ENCODE data around the gene GLB1L2.
"Not testable (repeated sequence)": the region's sequence is repeated elsewhere in the genome, so short reads cannot be mapped to it uniquely, and the experiment has no call there.

Gene GLB1L2

GRCh38 chr11:134328433-134328832, 3.4 kb upstream of the GLB1L2 start:
- no peak for DNase-seq (ENCODE audit: low read depth in 2 of 2)

- DNase-seq (ENCODE audit: low read depth in 2 of 2): no peak
Measured at GRCh38 chr11:134330611-134331353, 1.0 kb upstream of the GLB1L2 start.

DNA sequence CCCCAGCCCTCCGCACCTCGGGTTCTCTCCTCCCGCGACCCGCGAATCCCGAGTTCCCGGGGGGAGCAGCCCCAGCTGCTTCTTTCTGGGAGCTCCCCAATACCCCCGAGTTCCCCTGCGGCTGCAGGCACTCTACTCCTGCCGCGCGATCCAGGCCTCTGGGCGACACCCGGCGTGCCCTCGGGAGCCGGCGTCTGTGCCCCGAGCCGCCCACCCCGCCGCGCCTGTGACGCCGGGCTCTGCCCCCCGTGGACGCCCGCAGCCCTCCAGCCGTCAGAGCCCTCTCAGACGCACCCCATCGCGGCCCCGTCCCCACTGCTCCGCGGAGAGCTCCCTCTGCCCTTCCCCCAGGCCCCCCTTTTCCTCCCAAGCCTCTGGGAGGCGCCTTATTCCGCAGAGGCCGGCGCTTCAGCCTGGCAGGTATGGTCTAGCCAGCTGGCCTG, 422 bp downstream of the GLB1L2 start:
- DNase-seq (ENCODE audit: low read depth in 2 of 2): no peak

GRCh38 chr11:134332782-134333181, 994 bp downstream of the GLB1L2 start:
- DNase-seq (ENCODE audit: low read depth in 2 of 2): no peak

DNA sequence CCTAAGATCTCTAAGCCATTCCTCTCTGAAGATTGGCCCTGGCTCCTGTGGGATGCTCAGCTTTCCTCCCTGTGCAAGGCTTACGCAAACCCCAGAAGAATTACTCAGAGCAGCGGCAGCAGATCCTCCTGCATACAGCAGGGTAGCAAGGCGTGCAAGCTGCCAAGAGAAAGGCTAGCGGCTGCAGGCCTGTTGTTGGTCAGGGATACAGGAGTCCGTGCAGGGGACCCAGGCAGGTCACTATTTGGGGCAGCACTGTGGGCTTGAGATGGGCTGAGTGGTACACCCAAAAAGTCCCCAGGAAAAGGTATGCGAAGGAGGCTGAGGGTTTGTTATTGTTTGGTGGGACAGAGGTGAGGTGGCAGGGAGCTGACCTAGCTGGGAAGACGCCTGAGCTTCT, 1.5 kb downstream of the GLB1L2 start:
- DNase-seq (ENCODE audit: low read depth in 2 of 2): no peak

DNA sequence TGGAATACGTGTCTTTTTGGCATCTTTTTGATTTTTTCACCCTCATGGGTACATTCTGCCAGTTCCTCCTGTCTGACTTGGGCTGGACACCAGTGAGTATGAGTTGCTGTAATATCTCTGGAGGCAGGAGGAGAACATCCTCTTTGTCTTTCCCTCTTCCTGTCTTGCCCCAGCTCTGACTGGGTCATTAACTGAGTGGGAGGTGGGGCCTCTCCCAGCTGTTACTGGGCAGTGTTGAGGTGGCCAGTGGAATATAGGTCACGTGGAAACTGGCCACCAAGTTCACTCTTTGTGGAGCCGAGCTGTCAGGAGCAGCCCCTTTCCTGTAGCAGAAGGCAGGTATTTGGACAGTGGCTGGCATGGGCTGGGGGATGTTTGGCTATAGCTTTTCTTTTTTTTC, 2.2 kb downstream of the GLB1L2 start:
- no peak for DNase-seq (ENCODE audit: low read depth in 2 of 2)

GRCh38 chr11:134334796-134335571, 3.2 kb downstream of the GLB1L2 start:
- no peak for DNase-seq (ENCODE audit: low read depth in 2 of 2)

GRCh38 chr11:134337051-134337450, 5.3 kb downstream of the GLB1L2 start:
- DNase-seq (ENCODE audit: low read depth in 2 of 2): no peak

DNA sequence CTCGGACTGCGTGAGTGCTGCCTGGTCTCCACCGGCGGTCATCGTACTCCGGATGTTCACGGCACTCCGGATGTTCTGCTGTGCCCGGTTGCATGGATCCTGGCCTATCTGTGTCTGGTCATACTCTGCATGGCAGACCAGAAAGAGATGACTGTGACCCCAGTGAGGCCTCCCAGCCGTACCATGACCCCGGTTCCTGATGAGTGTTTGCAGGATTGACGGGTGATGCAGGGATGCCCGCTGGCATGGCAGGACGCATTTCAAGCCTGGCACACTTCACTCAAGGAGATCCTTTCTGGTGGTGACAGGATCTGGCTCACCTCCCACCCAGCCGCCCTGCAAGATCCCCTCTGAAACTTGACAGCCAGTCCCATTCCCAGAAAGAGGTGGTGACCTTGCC, 6.3 kb downstream of the GLB1L2 start:
- no peak for DNase-seq (ENCODE audit: low read depth in 2 of 2)

- DNase-seq (ENCODE audit: low read depth in 2 of 2): no peak
Measured at GRCh38 chr11:134338654-134339053, 6.9 kb downstream of the GLB1L2 start.

DNA sequence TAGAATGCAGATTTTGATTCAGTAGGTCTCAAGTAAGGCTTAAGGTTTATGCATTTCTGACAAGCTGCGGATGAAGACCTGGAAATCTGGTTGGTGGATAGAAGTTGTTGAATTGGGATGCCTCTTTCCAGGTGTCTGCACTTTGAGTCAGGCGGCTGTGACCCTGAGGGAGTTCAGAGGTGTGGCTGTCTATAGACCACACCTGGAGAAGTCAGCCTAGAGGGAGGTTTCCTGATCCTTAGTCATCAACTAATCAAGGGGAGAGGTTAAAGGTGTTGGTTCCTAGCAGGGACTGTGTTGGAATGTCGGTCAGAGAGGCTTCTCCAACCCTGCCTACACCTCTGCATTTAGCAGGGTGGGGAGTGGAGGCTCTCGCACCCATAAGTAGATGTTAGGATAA, 8.0 kb downstream of the GLB1L2 start:
- no peak for DNase-seq (ENCODE audit: low read depth in 2 of 2)

GRCh38 chr11:134340354-134340964, 8.7 kb downstream of the GLB1L2 start:
- no peak for DNase-seq (ENCODE audit: low read depth in 2 of 2)

- DNase-seq (ENCODE audit: low read depth in 2 of 2): no peak
Measured at GRCh38 chr11:134341805-134342571, 10.2 kb downstream of the GLB1L2 start.

DNA sequence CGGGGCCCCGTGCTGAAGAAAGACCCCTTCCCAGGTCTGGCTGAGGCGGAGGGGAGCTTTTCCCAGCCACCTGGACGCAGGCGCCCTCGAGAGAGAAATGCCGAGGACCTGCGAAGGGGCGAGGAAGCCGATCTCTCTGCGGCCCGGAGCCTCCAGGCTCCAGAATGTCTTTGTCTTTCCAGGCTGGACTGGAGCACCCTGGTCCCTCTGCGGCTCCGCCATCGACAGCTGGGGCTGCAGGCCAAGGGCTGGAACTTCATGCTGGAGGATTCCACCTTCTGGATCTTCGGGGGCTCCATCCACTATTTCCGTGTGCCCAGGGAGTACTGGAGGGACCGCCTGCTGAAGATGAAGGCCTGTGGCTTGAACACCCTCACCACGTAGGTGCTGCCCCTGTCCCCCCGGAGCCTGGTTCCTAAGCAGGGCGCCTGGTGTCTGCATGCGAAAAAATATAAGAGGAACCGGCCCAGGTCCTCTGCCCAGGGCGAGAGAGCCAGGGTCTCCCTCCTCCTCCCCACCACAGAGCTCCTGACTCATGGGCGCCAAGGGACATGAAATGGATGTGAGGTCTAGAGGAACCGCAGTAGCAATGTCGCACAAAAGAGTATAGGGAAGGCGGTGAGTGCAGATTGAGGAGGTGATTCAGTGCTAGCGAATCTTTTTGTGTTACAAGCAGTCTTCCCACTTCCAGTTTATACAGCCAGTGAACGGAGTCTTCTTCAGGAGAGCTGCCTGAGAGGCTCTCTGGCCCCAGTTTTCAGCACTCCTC, 11.0 kb downstream of the GLB1L2 start:
- DNase-seq (ENCODE audit: low read depth in 2 of 2): no peak

DNA sequence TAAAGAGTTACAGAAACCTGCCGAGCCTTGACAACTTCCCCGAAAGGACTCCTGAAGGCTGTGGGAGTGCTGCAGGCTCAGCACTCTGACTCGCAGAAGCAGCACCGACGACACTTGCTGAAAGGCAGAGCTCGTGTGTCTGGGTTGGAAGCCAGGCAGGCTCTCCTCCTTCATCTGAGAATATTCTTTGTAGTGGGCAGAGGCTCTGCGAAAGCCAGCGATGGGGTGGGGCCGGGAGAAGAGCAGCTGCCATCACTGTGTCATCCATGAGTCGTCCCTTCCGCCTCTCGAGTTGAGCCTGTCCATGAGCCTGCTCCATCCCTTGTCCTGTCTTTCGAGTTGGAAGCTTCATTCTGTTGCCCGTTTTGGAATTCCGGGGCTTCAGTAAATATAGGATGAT, 11.9 kb downstream of the GLB1L2 start:
- no peak for DNase-seq (ENCODE audit: low read depth in 2 of 2)

GRCh38 chr11:134344497-134345236, 12.9 kb downstream of the GLB1L2 start:
- DNase-seq (ENCODE audit: low read depth in 2 of 2): not testable (repeated sequence)

DNA sequence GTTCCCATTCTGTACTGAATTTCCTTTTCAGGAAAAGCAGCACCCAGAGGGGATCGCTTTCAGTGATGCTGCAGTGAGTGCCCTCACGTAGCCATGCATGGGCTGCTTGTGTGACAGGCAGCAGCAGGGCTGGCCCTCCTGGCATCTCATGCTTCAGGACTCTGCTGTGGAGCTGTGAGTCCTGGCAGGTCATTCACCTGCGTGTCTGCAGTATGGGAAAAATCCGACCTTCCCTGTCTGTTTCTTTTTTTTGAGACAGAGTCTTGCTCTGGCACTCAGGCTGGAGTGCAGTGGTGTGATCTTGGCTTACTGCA, 13.4 kb downstream of the GLB1L2 start:
- no peak for DNase-seq (ENCODE audit: low read depth in 2 of 2)

DNA sequence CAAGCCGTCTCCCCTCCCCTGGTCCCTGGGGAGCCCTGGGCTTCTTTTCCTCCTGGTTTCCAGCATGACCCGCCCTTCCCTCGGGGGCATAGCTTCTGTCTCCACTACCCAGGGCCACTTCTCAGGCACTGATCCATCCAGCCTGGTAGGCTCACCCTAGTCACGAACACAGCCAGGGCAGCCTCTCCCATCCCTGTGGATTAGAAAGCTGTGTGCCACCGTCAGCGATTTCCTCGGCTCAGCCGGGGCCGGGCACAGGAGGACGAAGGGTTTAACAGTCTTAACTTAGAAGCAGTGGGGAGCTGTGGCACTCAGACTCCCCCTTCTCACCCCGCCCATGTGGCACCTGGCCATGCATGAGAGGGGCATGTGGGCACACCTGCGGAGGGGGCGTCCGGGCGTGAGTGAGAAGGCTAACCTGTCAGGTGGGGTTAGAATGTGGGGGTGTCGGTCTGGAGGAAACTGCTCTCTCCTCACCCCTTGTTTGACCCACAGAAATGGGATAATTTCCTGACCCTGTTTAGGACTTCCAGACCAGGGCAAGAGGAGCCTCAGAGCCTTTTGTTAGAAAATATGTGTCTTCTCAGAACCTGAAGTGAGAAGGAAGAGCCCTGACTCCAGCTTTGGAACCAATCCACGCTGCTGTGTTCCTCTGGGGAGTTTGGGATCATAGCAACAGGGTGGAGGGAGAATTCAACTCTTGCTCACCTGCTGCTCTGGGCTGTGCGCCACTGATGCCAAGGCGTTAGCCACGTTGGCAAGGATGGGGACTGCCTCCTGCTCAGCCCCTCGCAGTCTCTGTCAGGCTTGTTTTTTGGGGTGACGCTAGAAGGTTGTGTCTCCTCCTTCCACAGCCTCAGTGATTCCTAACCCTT, 14.6 kb downstream of the GLB1L2 start:
- no peak for DNase-seq (ENCODE audit: low read depth in 2 of 2)

GRCh38 chr11:134346976-134347350, 15.2 kb downstream of the GLB1L2 start:
- no peak for DNase-seq (ENCODE audit: low read depth in 2 of 2)

- DNase-seq (ENCODE audit: low read depth in 2 of 2): no peak
Measured at GRCh38 chr11:134347441-134347840, 15.7 kb downstream of the GLB1L2 start.

All from stimulated activated CD8-positive, alpha-beta memory T cell treated with anti-CD3 and anti-CD28 coated beads, Interleukin-15, amount 100 ng/mL, for 4 hours (primary cell).